Breast epithelium (tissue), 3 donors: ENCODE results near the gene ATP10D.

ENCODE experiments used
- POLR2A ChIP-seq: fragments of 450-650 bp; IDR thresholded peaks from one replicate; pipeline ENCODE4 v1.6.1; 2016; ENCODE audit warnings: antibody characterized with exemption, mild to moderate bottlenecking, moderate library complexity
- POLR2AphosphoS5 ChIP-seq, 3 donors: sonication (generic); formaldehyde crosslinking; IDR thresholded peaks; one replicate each; pipeline ENCODE4 v1.6.1; 2017; ENCODE audit warnings: antibody characterized with exemption in 3 of 3

- TF ChIP-seq POLR2A (no peak), POLR2AphosphoS5 (IDR thresholded peaks at IDR 0.05) (no peak)
Measured at GRCh38 chr4:47471591-47471990, 13.5 kb upstream of the ATP10D start.
